PC-3 (cell line): ENCODE results near the gene OR2B3. TPM values are rescaled to one million over a fixed set of nuclear protein-coding genes. Genes with fewer than 3 reads are reported as not detected.

Source experiments
- ATAC-seq: fragments of 200-7000 bp; cut with Tn5 transposase; 2 replicates; pipeline ENCODE4 v1.9.1; 2020; ENCODE audit warnings: mild to moderate bottlenecking, moderate library complexity
- BruUV-seq: library from RNA; stranded (reverse); fragments of 400-500 nt; replicated peaks from 2 replicates; lab custom pipeline; 2021; lab: Mats Ljungman, UMichigan
- CTCF ChIA-PET: fragments of 300-600 bp; sonication (Branson Sonifier 250); formaldehyde crosslinking; loops from one replicate; lab custom pipeline; 2022; ENCODE audit warnings: antibody characterized with exemption; lab: Charles Lee
- POLR2A ChIA-PET: fragments of 300-600 bp; sonication (Branson Sonifier 250); formaldehyde crosslinking; loops from one replicate; lab custom pipeline; 2022; ENCODE audit warnings: antibody characterized with exemption; ENCODE audit not compliant: unreplicated experiment; lab: Charles Lee
- DNase-seq: peaks from one replicate; pipeline ENCODE4 v3.0.0-alpha.2; 2015
- H2AFZ ChIP-seq: fragments of 300-600 bp; sonication (generic); 2 replicates; pipeline ENCODE4 v1.6.0; 2016; ENCODE audit warnings: antibody characterized with exemption, low read length
- H3F3A ChIP-seq: fragments of 300-600 bp; sonication (generic); one replicate; pipeline ENCODE4 v1.6.0; 2017; ENCODE audit warnings: antibody characterized with exemption, low read length, control low read depth, mild to moderate bottlenecking; ENCODE audit not compliant: unreplicated experiment
- H3K27ac ChIP-seq: fragments of 300-600 bp; sonication (generic); 2 replicates; pipeline ENCODE4 v1.5.1; 2016; ENCODE audit warnings: mild to moderate bottlenecking, low read length
- H3K27me3 ChIP-seq: fragments of 300-600 bp; sonication (generic); 2 replicates; pipeline ENCODE4 v1.6.1; 2016; ENCODE audit warnings: low read length, mixed read lengths
- H3K36me3 ChIP-seq: fragments of 300-600 bp; sonication (generic); 2 replicates; pipeline ENCODE4 v1.6.1; 2016; ENCODE audit warnings: low read depth, mixed run types, low read length, mixed read lengths
- H3K4me1 ChIP-seq: fragments of 300-600 bp; sonication (generic); 2 replicates; pipeline ENCODE4 v1.5.1; 2016; ENCODE audit warnings: low read length; ENCODE audit not compliant: insufficient read depth
- H3K4me2 ChIP-seq: fragments of 300-600 bp; sonication (generic); 2 replicates; pipeline ENCODE4 v1.6.0; 2016; ENCODE audit warnings: low read length
- H3K4me3 ChIP-seq: fragments of 300-600 bp; sonication (generic); 2 replicates; pipeline ENCODE4 v1.5.1; 2016; ENCODE audit warnings: mild to moderate bottlenecking, low read length, mixed read lengths
- H3K79me2 ChIP-seq: fragments of 300-600 bp; sonication (generic); 2 replicates; pipeline ENCODE4 v1.6.1; 2017; ENCODE audit warnings: low read length, mixed read lengths
- H3K9ac ChIP-seq: fragments of 300-600 bp; sonication (generic); 2 replicates; pipeline ENCODE4 v1.6.0; 2016; ENCODE audit warnings: mild to moderate bottlenecking, low read length
- H3K9me2 ChIP-seq: fragments of 300-600 bp; sonication (generic); replicated peaks from 2 replicates; pipeline ENCODE4 v1.6.1; 2016; ENCODE audit warnings: mixed run types, low read length, mixed read lengths
- H3K9me3 ChIP-seq: fragments of 300-600 bp; sonication (generic); 2 replicates; pipeline ENCODE4 v1.6.1; 2016; ENCODE audit warnings: low read length, mixed read lengths
- H4K20me1 ChIP-seq: fragments of 300-600 bp; sonication (generic); 2 replicates; pipeline ENCODE4 v1.6.1; 2016; ENCODE audit warnings: low read length, mixed read lengths
- CTCF ChIP-seq: fragments of 300-600 bp; sonication (generic); conservative IDR thresholded peaks from 2 replicates; pipeline ENCODE4 v1.5.1; 2017; ENCODE audit warnings: antibody characterized with exemption, low read depth, mild to moderate bottlenecking, low read length
- EZH2 ChIP-seq: fragments of 300-600 bp; sonication (generic); IDR thresholded peaks from one replicate; pipeline ENCODE4 v1.6.1; 2017; ENCODE audit warnings: antibody characterized with exemption, mild to moderate bottlenecking, low read length; ENCODE audit not compliant: unreplicated experiment
- EZH2phosphoT487 ChIP-seq: fragments of 300-600 bp; sonication (generic); IDR thresholded peaks from 2 replicates; pipeline ENCODE4 v1.6.1; 2018; ENCODE audit warnings: mild to moderate bottlenecking, antibody characterized with exemption, low read length, borderline replicate concordance
- intact Hi-C: fragments of 100-400 bp; cut with micrococcal nuclease; formaldehyde crosslinking; loops from 2 replicates; pipeline ENCODE4 v1.9.0; 2023
- total RNA-seq: library from RNA; depleted of rRNA; stranded (reverse); fragments of >200 nt; gene quantifications from 2 replicates; pipeline ENCODE4 v1.2.3, GENCODE V29; 2014

OR2B3 gene
- total RNA-seq, 1 experiment from 2014 or later: not detected

GRCh38 chr6:29092957-29093356 is 5.8 kb upstream of the OR2B3 start:
- no TSS peak for BruUV-seq
- POLR2A ChIA-PET: no interaction called here

GRCh38 chr6:29082457-29082856 is 4.7 kb downstream of the OR2B3 start:
- no peak overlapping the region for H3K27ac ChIP-seq
- no peak overlapping the region for H3K9ac ChIP-seq
- H4K20me1 ChIP-seq: no peaks in the 10 kb centered on the region
- no peaks in the 10 kb centered on the region for H3K36me3 ChIP-seq
- no peak overlapping the region for H3K4me2 ChIP-seq
- ChIA-PET POLR2A (no interaction called here), CTCF (no interaction called here)
- DNase-seq (no peak), ATAC-seq (no peak)
- H3K4me3 ChIP-seq: no peak overlapping the region
- intact Hi-C loops: no loop called here
- H3K27me3 ChIP-seq: peaks cover 33% of the 10 kb centered on the region
- H2AFZ ChIP-seq: no peak overlapping the region
- H3F3A ChIP-seq: no peaks in the 10 kb centered on the region
- TF ChIP-seq CTCF (no peak), EZH2 (no peak), EZH2phosphoT487 (no peak)
- no peaks in the 10 kb centered on the region for H3K4me1 ChIP-seq
- H3K9me3 ChIP-seq: no peaks in the 10 kb centered on the region
- H3K79me2 ChIP-seq: no peaks in the 10 kb centered on the region
- BruUV-seq: no TSS peak
- 0 out of 2 replicates have a peak, but pooled peaks cover 5% of the 10 kb centered on the region for H3K9me2 ChIP-seq

More at GRCh38 chr6:29092957-29093356, 5.8 kb upstream of the OR2B3 start:
- Histone ChIP-seq H3K9me2 (no peaks in the 10 kb centered on the region), H3K4me3 (no peak overlapping the region), H4K20me1 (no peaks in the 10 kb centered on the region), H3K36me3 (no peaks in the 10 kb centered on the region), H3K4me2 (no peak overlapping the region), H2AFZ (no peak overlapping the region), H3K79me2 (no peaks in the 10 kb centered on the region), H3K9me3 (no peaks in the 10 kb centered on the region), H3K27me3 (peaks cover 4% of the 10 kb centered on the region; the same call in 1 of the 2 replicates), H3K9ac (no peak overlapping the region), H3K27ac (no peak overlapping the region), H3K4me1 (no peaks in the 10 kb centered on the region), H3F3A (no peaks in the 10 kb centered on the region)
- no peak for DNase-seq
- TF ChIP-seq CTCF: no peak
- TF ChIP-seq EZH2: no peak
- no peak for TF ChIP-seq EZH2phosphoT487
- CTCF ChIA-PET: no interaction called here
- ATAC-seq: no peak
- intact Hi-C loops: no loop called here

- Histone ChIP-seq H3K4me2 (no peak overlapping the region), H3K36me3 (no peaks in the 10 kb centered on the region), H3K4me1 (no peaks in the 10 kb centered on the region), H3K4me3 (no peak overlapping the region), H3K9me2 (0 out of 2 replicates have a peak, but pooled peaks cover 5% of the 10 kb centered on the region), H4K20me1 (no peaks in the 10 kb centered on the region), H3K27me3 (peaks cover 28% of the 10 kb centered on the region), H3K9me3 (no peaks in the 10 kb centered on the region), H2AFZ (no peak overlapping the region), H3K79me2 (no peaks in the 10 kb centered on the region), H3K27ac (no peak overlapping the region), H3F3A (no peaks in the 10 kb centered on the region), H3K9ac (no peak overlapping the region)
- intact Hi-C loops: no loop called here
- ChIA-PET POLR2A (no interaction called here), CTCF (no interaction called here)
- TF ChIP-seq EZH2phosphoT487 (no peak), EZH2 (no peak), CTCF (no peak)
- ATAC-seq: no peak
- no TSS peak for BruUV-seq
- no peak for DNase-seq
These were observed 5.8 kb downstream of the OR2B3 start for GRCh38 chr6:29081312-29081711.
